Lower leg skin (tissue), 3 donors: ENCODE measurements around the gene ALG1L2.
"Not testable (repeated sequence)": the region's sequence is repeated elsewhere in the genome, so short reads cannot be mapped to it uniquely, and the experiment has no call there.

ENCODE experiments used
- POLR2A ChIP-seq, 2 donors: fragments of 450-650 bp; IDR thresholded peaks; one replicate each; pipeline ENCODE4 v1.6.1; 2016 to 2017; ENCODE audit warnings: antibody characterized with exemption in 2 of 2, mild to moderate bottlenecking in 1 of 2, moderate library complexity in 1 of 2
- TF ChIP-seq, protein P1 (sequence below), 3 donors: fragments of 450-650 bp; IDR thresholded peaks; one replicate each; pipeline ENCODE4 v1.5.1; 2016; ENCODE audit warnings: antibody characterized with exemption in 3 of 3, mild to moderate bottlenecking in 3 of 3, moderate library complexity in 2 of 3

GRCh38 chr3:130140756-130141155, 59.1 kb downstream of the ALG1L2 start:
- TF ChIP-seq, protein P1, sequence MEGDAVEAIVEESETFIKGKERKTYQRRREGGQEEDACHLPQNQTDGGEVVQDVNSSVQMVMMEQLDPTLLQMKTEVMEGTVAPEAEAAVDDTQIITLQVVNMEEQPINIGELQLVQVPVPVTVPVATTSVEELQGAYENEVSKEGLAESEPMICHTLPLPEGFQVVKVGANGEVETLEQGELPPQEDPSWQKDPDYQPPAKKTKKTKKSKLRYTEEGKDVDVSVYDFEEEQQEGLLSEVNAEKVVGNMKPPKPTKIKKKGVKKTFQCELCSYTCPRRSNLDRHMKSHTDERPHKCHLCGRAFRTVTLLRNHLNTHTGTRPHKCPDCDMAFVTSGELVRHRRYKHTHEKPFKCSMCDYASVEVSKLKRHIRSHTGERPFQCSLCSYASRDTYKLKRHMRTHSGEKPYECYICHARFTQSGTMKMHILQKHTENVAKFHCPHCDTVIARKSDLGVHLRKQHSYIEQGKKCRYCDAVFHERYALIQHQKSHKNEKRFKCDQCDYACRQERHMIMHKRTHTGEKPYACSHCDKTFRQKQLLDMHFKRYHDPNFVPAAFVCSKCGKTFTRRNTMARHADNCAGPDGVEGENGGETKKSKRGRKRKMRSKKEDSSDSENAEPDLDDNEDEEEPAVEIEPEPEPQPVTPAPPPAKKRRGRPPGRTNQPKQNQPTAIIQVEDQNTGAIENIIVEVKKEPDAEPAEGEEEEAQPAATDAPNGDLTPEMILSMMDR (IDR thresholded peaks at IDR 0.05) = not testable (repeated sequence)
- not testable (repeated sequence) for TF ChIP-seq POLR2A (IDR thresholded peaks at IDR 0.05)
